22Rv1 (cell line): ENCODE measurements around the gene ARL8B.

Experiments
- CTCF ChIP-seq: fragments of 450-650 bp; IDR thresholded peaks from 2 replicates; pipeline ENCODE4 v1.5.1; 2017; ENCODE audit warnings: mild to moderate bottlenecking
- ZFX ChIP-seq: fragments of 450-650 bp; IDR thresholded peaks from 2 replicates; pipeline ENCODE4 v1.6.1; 2017; ENCODE audit warnings: antibody characterized with exemption, borderline replicate concordance

GRCh38 chr3:5082789-5083115 lies 39.3 kb upstream of the ARL8B start:
- TF ChIP-seq CTCF (no peak), ZFX (no peak)
